HG03280 (cell line): ENCODE data around the gene CHST9.
"Not testable (repeated sequence)": the region's sequence is repeated elsewhere in the genome, so short reads cannot be mapped to it uniquely, and the experiment has no call there.

Experiments used
- ATAC-seq: cut with Tn5 transposase; IDR thresholded peaks from one replicate; pipeline ENCODE4 v1.9.1; 2021; ENCODE audit warnings: mild to moderate bottlenecking, moderate library complexity; ENCODE audit not compliant: unreplicated experiment

Gene CHST9

DNA sequence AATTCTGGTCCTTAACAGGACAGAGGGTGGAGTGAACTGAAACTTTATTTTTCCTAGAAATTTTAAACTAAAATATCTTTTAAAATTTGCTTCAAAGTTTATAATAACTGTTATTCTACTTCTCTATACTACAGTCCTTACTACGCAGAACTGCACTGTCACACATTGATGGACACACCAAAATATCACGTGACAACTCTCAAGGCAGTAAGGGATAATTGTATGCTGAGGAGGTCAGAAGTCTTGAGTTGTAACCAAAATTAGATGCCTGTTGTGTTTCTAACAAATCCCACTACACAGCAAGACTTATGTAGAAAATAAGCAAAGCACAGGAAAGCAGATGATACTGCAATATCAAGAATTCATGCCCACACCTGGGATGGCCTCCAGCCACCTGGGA is 76.3 kb downstream of the CHST9 start:
- ATAC-seq, result no peak

DNA sequence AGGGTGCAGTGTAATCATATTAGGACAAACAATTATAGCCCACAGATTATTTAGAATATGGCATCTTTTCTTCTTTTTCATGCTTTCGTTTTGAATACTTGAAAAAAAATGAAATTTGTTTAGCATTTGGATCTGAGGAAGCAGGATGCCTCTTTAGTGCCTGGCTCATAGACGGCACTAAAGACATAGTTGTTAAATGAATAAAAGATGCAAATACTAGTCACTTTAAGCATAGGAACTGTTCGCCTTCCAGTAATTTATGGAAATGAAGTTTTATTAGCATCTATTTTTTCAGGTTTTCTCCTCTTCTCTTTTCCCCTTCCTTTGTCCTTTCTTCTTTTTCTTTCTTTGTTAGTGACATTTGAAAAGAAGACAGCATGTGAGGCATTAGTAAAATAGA is 80.4 kb downstream of the CHST9 start:
- ATAC-seq, result no peak

DNA sequence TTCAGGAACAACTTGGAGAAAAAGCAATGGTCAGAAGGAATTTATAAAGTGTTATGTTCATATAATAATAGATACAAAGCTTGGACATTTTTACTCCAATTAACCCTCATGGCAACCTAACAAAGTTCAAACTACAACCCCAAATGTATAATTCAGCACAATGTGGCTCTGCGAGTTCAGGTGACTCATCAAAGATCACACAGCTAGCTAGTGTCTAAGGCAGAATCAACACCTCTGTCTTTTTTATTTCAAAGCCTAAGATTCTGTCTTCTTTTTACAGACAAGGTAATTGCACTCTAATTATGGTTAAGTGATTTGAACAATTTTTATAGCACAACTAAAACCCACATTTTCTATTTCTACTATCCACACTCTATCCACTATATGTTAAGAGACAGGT is 90.5 kb downstream of the CHST9 start:
- ATAC-seq, result no peak

DNA sequence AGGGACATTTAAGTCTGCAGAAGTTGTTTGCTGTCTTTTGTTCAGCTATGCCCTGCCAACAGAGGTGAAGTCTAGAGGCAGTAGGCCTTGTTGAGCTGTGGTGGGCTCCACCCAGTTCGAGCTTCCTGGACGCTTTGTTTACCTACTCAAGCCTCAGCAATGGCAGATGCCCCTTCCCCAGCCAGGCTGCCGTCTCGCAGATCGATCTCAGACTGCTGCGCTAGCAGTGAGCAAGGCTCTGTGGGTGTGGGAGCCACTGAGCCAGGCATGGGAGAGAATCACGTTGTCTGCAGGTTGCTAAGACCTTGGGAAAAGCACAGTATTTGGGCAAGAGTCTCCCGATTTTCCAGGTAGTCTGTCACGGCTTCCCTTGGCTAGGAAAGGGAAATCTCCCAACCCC is 91.8 kb downstream of the CHST9 start:
- not testable (repeated sequence) for ATAC-seq

DNA sequence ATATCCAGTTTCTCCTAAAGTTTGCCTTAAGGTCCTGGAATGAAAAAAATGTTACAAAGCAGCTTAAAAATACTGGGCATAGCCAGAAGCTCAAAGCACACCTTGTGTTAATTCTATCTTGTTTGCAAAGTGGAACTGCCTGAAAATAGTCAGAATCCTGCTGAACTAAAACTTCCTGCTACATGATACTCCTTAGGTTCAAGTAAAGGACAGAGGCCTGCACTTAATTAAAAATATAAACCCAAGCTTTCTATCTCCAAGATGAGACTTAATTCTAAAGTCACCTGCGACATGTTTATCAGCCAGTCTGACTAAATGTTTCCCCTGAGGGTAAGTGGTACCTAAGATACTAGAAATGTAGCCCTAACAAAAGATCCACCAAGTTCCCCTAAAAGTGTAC is 103.4 kb downstream of the CHST9 start:
- ATAC-seq, result no peak

DNA sequence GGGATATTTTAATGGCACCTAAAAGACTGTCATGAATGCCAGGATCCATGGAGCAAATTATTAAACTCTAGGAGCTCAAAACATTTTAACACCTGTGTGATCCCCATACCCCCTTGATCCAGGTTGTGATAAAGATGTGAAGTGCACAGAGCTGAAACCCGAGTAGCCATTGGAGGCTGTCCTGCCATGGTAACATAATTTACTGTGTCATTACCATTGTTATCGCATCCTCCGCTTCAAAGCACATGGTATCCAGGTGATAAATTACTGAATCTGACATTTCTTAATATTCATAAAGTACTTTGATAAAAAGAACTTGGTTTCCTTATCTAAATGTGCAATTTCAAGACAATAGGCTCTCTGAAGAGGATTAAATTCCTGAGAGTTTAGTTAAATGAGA is 109.3 kb downstream of the CHST9 start:
- no peak for ATAC-seq

DNA sequence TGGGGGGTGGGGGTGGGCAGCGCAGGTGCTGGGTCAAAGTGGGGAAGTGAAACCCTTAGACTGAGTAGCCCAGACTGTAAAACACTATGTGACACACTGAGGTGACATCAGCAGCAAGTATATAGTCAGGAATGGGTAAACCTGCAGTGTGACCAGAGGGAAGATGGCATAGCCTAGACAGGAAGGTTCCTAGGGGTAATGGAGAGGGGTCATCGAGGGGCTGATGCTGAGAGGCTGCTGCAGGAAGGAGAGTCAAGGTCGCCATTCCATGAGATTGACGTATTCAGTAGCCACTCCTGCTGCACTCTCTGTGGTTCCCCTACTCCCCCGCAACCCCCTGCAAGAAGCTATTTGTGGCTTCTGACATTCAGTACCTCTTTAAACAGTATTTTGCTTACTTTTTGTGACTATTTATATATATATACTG is 111.7 kb downstream of the CHST9 start:
- peak; percentile 99 for ATAC-seq

DNA sequence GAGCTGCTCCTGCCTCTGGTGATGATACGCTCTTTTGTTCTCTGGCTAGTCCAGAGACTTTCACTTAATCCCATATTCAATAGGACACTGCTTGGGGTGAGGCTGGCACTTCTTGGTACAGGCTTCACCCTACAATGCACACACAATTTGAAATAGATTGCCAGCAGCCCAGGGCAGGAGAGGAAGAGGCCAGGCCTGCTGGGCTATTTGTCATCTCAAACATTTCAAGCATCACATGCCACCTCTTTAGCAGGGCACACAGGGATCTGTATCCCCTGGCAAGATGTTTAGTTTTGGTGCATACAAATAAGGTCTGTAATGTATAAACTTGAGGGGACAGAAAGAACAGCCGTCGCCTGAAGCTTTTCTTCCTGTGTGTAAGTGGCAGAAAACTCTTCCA is 120.4 kb downstream of the CHST9 start:
- ATAC-seq, result no peak

DNA sequence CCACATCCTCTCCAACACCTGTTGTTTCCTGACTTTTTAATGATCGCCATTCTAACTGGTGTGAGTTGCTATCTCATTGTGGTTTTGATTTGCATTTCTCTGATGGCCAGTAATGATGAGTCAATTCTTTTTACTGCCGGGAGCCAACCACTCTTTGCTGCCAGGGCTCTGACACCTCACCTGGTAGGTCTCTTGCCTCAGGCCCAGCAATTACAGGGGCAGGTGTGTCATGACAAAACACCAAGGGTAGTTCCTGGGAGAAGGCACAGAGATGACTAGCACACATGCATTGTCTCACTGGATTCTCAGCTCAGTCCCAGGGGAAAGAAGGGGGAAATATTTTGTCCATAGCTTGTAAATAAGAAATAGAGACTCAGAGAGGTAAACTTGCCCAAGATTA is 122.3 kb downstream of the CHST9 start:
- no peak for ATAC-seq

DNA sequence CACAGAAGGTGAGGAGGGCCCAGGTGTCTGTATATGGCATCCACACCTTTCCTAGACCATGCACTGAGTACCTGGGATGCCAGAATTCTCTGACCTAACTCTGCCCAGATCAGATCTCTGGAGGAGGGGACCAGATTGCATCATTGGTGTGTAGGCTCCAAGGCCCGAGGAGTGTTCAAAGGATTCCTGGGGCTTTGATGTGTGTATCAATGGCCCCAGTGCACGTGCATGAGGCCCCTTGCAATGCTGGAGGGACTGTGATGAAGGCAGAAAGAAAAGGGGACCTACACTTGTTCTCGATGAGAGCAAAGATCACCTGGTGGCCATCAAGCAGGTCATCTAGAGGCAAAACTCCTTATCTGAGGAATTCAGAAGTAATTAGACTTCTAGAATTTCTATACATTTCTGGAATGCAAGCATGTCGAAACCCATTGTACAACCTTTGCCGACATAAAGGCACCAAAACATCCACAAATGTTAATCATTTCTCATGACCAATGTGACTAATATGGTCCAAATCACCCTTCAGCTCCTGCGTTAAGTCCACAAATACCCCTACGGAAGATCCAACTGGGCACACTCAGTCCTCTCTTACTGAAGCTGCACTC is 123.5 kb downstream of the CHST9 start:
- no peak for ATAC-seq

DNA sequence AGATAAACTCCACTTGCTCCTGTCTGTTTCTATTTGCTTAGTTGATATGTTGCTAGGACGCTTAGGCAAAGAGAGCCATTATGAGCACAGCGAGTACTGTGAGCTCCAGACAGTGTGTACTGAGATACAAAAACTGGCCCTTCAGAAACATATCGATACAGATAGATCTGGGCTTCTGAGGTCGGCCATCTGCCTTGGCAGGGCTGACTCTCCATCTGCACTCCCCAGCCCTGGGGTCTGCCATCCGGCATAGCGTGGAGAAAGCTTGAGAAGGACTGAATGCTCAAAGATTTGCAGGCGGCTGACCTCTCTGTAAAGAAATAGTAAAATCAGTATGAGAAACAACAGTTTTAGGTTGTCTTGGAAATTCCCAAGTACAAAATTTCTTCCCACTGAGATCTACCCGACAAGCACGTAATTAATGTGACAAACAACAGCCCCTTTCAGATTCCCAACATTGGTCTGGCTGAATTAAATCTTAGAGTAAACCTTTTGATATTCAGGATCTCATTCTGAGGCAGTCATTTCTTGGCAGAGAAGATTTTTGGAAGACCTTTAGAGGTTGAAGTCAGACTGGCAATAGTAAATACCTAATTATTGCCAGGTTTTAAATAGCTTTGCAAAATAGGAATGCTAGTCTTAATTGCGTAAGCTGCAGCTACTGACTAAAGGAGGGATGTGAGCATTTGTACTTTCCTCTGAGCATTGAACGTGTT is 127.4 kb downstream of the CHST9 start:
- no peak for ATAC-seq

DNA sequence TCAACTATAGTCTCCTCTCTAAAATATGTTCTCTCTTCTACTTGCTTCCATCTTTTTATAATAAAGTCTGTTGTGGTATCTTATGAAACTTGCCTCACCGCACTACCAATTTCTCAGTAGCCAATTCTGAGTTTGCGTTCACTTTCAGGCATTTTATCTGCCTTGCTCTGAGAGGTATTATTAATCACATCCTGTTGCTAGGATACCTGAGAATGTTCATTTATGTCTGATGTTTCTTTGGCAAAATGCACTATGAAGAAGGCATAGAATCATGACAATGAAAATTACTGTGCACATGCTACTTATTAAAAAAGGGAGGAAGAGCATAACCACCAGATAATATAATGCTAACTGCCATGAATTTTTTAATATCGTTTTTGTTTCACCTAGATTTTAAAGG is 130.2 kb downstream of the CHST9 start:
- ATAC-seq, result no peak

DNA sequence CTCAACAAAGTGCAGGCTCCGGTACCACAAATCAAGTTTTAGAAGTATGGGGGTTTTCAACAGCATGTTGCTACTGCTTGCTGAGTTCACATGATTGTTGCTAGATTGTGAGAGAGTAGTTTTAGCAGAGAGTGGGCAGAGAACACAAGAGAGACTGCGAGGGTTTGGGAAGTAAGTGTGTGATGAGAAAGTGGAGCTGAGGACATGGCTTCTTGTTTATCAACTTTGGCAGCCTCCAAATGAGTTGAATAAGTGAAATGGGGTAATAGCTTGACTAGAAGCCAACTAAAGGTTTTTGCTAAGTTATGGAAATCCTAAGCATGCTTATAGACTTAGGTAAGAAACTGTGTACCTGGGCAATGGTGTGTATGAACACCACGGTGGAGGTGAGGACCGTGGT is 135.1 kb downstream of the CHST9 start:
- no peak for ATAC-seq

DNA sequence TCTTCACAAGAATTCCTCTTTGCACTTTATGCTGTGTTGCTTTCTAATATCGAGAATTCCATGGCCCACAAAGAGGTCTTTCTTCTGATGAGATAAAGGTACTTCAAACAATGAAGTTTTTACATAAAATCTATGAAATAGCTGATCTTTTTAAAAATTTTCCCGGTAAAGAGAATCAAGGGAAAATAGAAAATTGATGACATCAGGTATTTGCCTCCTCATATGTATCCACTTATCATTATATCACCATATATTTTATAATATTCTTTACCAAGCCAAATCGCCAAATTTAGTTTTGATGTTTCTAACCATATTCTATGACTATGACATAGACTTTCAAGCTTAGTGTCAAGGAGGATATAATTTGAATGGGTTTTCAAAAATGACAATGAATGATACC is 139.8 kb downstream of the CHST9 start:
- ATAC-seq, result no peak

DNA sequence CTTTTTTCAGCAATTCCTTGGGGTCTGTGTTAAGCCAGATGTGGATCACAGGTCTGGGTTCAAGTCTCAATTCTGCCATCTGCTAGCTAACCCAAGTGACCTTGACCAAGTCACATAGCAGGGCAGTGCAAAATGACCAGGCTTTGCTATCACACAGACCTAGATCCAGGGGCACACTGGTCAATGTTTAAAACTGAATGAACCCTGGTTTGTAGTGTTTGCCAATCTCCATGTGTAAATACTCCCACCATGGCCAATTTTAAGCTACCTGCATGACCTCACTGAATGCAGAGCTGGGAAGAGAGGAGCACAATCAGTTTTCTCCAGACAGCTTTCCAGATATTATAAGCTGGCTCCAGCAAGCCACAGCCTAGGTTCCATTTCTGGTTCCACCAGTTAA is 142.9 kb downstream of the CHST9 start:
- ATAC-seq, result no peak

DNA sequence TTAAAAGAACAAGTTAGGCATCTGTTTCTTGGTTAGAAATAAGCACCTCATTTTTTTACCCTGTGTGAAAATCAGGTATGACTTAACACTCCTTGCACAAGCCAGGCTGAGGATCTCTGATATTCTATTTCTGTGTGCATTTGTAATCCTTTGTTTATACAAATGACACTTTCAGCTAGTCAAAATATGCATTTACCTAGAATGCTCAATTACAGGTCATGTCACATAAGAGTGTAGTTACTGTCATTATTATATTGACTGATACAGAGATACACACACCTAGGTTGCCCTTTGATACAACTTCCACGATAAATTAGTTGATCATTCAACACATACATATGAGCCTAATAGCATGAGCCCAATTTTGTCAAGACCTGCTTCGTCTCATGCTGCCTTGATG is 144.3 kb downstream of the CHST9 start:
- ATAC-seq, result no peak

DNA sequence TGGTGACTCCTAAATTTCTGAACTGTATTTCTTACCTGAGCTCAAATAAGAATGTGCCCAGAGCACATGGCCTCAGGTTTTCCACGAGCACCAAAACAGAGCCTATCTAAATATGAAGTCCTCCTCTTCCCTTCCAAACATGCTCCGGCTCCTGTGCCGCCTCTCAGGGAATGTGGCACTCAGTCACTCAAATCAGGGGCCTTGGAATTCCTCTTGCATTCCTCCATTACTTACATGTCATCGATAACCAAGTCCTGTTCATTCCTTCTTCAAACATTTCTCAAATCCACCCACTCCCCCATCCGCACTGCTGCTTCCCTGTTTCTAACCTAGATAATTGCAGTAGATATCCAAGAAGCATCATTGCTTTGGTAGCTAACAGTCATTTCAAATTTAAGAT is 151.4 kb downstream of the CHST9 start:
- no peak for ATAC-seq

DNA sequence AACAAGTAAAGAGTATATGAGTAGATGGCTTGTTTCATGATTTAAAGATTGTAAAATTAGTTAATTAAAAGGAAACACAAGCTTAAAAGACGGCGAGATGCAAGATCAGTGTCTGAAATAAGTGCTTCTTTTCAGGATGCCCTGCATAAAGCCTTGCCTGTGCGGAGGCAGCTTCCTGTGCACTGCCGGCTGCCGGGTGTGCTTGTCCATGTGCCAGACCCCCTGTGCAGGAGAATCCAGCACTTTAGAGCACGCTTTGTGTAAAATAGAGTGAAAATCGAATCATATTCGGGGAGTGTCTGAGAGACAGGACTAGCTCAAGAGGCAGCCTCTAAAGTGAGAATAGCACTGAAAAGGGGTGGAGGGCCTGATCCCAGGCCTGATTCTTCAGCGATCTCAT is 154.7 kb downstream of the CHST9 start:
- no peak for ATAC-seq

DNA sequence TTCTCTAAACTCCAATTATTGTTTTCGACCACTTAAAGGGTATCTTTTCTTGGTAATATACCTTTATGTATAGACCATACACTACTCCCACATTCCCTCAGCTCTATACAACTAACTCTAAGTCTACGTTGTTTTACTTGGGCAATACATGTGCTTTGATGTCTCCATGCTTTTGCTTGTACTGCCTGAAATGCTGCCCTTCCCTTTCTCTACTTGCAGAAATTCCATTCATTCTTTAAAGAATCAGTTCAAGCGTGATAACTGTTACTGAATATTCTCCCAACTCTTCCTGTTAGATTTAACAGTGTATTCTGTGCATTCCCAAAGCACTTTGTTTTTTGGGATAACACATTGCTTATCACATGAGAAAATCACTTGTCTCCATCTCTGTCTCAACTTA is 162.6 kb downstream of the CHST9 start:
- no peak for ATAC-seq

DNA sequence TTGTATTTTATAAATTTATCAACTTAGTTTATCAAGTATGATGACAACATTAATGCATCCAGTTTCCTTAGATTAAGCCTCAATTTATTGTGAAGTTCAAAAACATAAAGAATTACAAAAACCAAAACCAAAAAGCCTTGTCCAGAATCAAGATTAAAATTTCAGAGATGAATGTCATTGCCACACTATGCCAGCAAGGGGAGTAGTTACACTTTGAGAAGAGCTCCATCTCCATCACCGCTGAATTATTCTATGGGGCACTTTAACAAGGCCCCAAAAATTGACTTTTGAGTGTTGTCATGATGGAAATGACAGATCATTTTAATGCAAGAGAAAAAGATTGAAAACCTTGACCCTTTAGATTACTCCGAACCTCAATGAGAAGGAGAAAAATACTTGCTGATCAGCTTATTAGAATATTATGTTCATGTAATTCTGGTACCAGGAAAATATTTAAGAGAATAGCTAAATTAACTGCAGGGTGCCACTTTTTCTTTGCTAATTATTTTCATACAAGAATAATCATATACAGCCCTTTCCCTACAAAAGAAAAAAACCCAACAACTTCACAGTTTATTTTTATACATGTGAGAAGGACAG is 167.1 kb downstream of the CHST9 start:
- peak; percentile 58 for ATAC-seq

DNA sequence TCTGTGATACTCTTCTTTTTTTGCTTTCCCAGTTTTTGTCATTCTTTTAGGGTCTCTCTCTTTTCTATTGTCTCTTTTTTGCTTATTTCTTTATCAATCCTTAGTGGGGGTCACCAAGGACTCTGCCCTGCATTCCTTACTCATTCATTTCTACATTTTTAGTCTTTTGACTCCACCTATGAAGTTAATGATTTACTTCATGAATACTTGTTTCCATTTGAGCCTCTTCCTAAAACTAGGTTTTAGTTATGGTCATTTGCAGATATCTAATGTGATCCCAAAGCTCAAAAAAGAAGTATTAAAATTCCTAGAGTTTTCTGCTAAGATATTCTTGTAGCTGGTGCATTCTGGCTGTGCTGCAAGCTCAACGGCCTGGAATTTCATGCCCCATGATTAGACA is 170.3 kb downstream of the CHST9 start:
- ATAC-seq, result no peak

DNA sequence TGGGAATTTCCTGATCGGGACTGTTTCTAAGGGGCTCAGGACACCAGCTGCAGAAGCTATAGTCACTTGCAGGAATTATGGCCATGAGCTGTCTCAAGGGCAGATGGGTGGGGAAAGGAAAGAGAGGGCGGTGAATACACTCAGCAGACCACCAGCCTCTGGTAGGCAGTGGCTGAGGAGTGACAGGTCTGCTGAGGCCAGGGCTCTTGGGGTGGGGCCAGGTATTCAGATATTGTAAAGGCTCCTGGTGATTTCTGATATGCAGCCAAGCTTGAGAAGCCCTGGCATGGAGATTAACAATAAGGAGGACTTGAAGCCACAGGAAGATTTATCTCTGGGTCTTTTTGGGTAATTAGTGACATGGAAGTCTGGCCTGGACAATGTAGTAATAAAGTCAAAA is 174.3 kb downstream of the CHST9 start:
- ATAC-seq, result no peak

DNA sequence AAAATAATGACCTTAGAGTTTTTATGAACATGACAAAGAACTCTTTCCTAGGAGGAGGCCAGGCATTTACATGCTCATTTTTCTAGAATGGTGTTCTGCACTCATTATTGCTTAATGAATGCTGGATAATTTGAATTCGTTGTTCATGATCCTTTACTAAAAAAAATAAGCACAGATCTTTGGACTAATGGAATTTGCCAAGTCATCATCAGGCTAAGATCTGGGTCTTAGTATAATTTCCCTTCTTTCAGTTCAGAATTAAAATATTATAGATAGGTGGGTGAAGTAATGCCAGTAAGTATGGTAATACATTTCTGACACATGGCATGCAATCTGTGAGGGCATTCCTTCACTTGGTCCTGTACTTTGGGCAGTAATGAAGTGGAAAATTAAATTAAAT is 175.8 kb downstream of the CHST9 start:
- ATAC-seq, result no peak
